GM12878 (cell line): ENCODE results near the gene GRIP2. TPM values are rescaled to one million over a fixed set of nuclear protein-coding genes. Genes with fewer than 3 reads are reported as not detected.

Experiments
- ATAC-seq: fragments of 200-7000 bp; cut with Tn5 transposase; 3 replicates; pipeline ENCODE4 v1.9.1; 2020; ENCODE audit warnings: mild to moderate bottlenecking, moderate library complexity
- BruUV-seq: library from RNA; stranded (reverse); fragments of 400-500 nt; replicated peaks from 2 replicates; lab custom pipeline; 2021; lab: Mats Ljungman, UMichigan
- CTCF ChIA-PET: fragments of 300-600 bp; sonication (Branson Sonifier 250); formaldehyde crosslinking; extraction: SDS; loops from one replicate; lab custom pipeline; 2021; ENCODE audit warnings: inconsistent platforms; lab: Yijun Ruan, JAX
- POLR2A ChIA-PET: fragments of 350-600 bp; formaldehyde crosslinking; extraction: SDS; loops from one replicate; lab custom pipeline; 2021; ENCODE audit warnings: inconsistent platforms; lab: Charles Lee
- RAD21 ChIA-PET: fragments of 300-600 bp; sonication (Branson Sonifier 250); formaldehyde crosslinking; loops from one replicate; lab custom pipeline; 2023; ENCODE audit warnings: antibody characterized with exemption; ENCODE audit not compliant: unreplicated experiment; lab: Charles Lee
- SMC1A ChIA-PET: fragments of 300-600 bp; sonication (Branson Sonifier 250); formaldehyde crosslinking; loops from one replicate; lab custom pipeline; 2023; ENCODE audit not compliant: unreplicated experiment, uncharacterized antibody; lab: Charles Lee
- DNase-seq: peaks from one replicate; pipeline ENCODE4 v3.0.0-alpha.2; 2011; ENCODE audit warnings: low read depth, low spot score
- FAIRE-seq: peaks from 3 replicates; lab custom pipeline; 2011; peaks lifted over from hg19 to GRCh38; lab: Jason Lieb, UNC
- H2AFZ ChIP-seq: 2 replicates; pipeline ENCODE4 v1.6.0; 2011; ENCODE audit warnings: low read depth, low read length, control low read depth; ENCODE audit not compliant: control insufficient read depth
- H3K27ac ChIP-seq: 2 replicates; pipeline ENCODE4 v1.5.1; 2011; ENCODE audit warnings: control low read depth; ENCODE audit not compliant: control insufficient read depth, insufficient read depth
- H3K27me3 ChIP-seq, 2 experiments: replicated peaks in 1 of 2; 2 replicates each; pipeline versions ENCODE4 v1.6.0 to v1.6.1; 2011; ENCODE audit warnings: low read length in 1 of 2; ENCODE audit not compliant: control insufficient read depth in 2 of 2, insufficient read depth in 2 of 2
- H3K36me3 ChIP-seq, 2 experiments: 2 replicates each; pipeline ENCODE4 v1.5.1; 2011; ENCODE audit warnings: low read length in 1 of 2; ENCODE audit not compliant: control insufficient read depth in 2 of 2, insufficient read depth in 2 of 2
- H3K4me1 ChIP-seq: 2 replicates; pipeline ENCODE4 v1.6.1; 2011; ENCODE audit warnings: mild to moderate bottlenecking, low read length, moderate library complexity, mixed read lengths; ENCODE audit not compliant: control insufficient read depth, insufficient read depth
- H3K4me2 ChIP-seq: 2 replicates; pipeline ENCODE4 v1.6.0; 2011; ENCODE audit warnings: control low read depth; ENCODE audit not compliant: control insufficient read depth, insufficient read depth
- H3K4me3 ChIP-seq: fragments of 200-600 bp; sonication (generic); 2 replicates; pipeline ENCODE4 v1.5.1; 2016
- H3K79me2 ChIP-seq: 2 replicates; pipeline ENCODE4 v1.6.0; 2011; ENCODE audit warnings: low read length; ENCODE audit not compliant: control insufficient read depth, insufficient read depth
- H3K9ac ChIP-seq: 2 replicates; pipeline ENCODE4 v1.8.0; 2011; ENCODE audit warnings: low read length, control low read depth, mixed read lengths; ENCODE audit not compliant: control insufficient read depth, insufficient read depth
- H3K9me3 ChIP-seq: replicated peaks from 3 replicates; pipeline ENCODE4 v1.5.1; 2011; ENCODE audit warnings: mild to moderate bottlenecking, low read length; ENCODE audit not compliant: control insufficient read depth, insufficient read depth
- H4K20me1 ChIP-seq: 2 replicates; pipeline ENCODE4 v1.6.0; 2011; ENCODE audit not compliant: control insufficient read depth, insufficient read depth
- ESRRA ChIP-seq: IDR thresholded peaks from 2 replicates; pipeline ENCODE4 v1.6.1; 2012; ENCODE audit warnings: mild to moderate bottlenecking, low read length, improper control_type of control experiment
- HDAC6 ChIP-seq: fragments of 200-600 bp; sonication (generic); IDR thresholded peaks from one replicate; pipeline ENCODE4 v1.8.0; 2017; ENCODE audit warnings: antibody characterized with exemption; ENCODE audit not compliant: unreplicated experiment
- IKZF2 ChIP-seq, 2 experiments: fragments of 450-650 bp; IDR thresholded peaks; 2 replicates each; pipeline ENCODE4 v1.6.1; 2017; ENCODE audit warnings: mild to moderate bottlenecking in 2 of 2, moderate library complexity in 2 of 2
- ZZZ3 ChIP-seq: IDR thresholded peaks from 2 replicates; pipeline ENCODE4 v1.6.1; 2011; ENCODE audit warnings: low read depth; ENCODE audit not compliant: control insufficient read depth, insufficient read length
- WGBS: methylation state at CpG from one replicate; pipeline ENCODE4 v1.1.6; 2016; ENCODE audit warnings: low lambda C conversion rate; ENCODE audit not compliant: insufficient replicate concordance, insufficient coverage; ENCODE audit errors: missing lambda C conversion rate; 5-methylcytosine and 5-hydroxymethylcytosine counted together
- in situ Hi-C: fragments of 300-500 bp; cut with MboI; formaldehyde crosslinking; loops from 9 replicates; pipeline ENCODE4 v1.14.3; 2018; ENCODE audit warnings: mixed read lengths
- intact Hi-C: fragments of 100-400 bp; cut with micrococcal nuclease; formaldehyde crosslinking; loops from one replicate; pipeline ENCODE4 v1.14.2; 2022; ENCODE audit not compliant: unreplicated experiment
- polyA plus RNA-seq, 11 experiments: library from polyadenylated mRNA; depleted of rRNA in 4 of 11; unstranded in 6 of 11; stranded (reverse) in 5 of 11; fragments of >200 nt; fragmentation: Nextera tagmentation in 4 of 11; fragmentation: Illumina TruSeq in 1 of 11; extraction: Ambion mirVana in 4 of 11; extraction: Trizol in 1 of 11; gene quantifications; 1 replicate in 1 of 11; 2 replicates in 10 of 11; pipeline versions ENCODE4 v1.2.1 to v1.2.3, GENCODE V29; 2011 to 2016; ENCODE audit warnings: inconsistent platforms in 2 of 11, missing spikeins in 2 of 11, low read depth in 1 of 11
- total RNA-seq, 4 experiments: library from RNA; depleted of rRNA in 3 of 4; stranded (reverse); fragments of >200 nt in 3 of 4; fragmentation: Illumina TruSeq in 1 of 4; extraction: Trizol in 1 of 4; gene quantifications; 2 replicates each; pipeline versions ENCODE4 v1.2.1 to v1.2.3, GENCODE V29; 2013 to 2021
- TF ChIP-seq, protein P1 (sequence below): IDR thresholded peaks from 2 replicates; pipeline ENCODE4 v1.6.1; 2012; ENCODE audit warnings: low read depth, low read length, improper control_type of control experiment
- TF ChIP-seq, protein P2 (sequence below): fragments of 450-650 bp; IDR thresholded peaks from 2 replicates; pipeline ENCODE4 v1.6.1; 2018; ENCODE audit warnings: borderline replicate concordance, mild to moderate bottlenecking; ENCODE audit not compliant: partially characterized antibody
- TF ChIP-seq, protein P3 (sequence below): fragments of 450-650 bp; IDR thresholded peaks from 2 replicates; pipeline ENCODE4 v1.6.1; 2017; ENCODE audit warnings: low read depth, mild to moderate bottlenecking, moderate library complexity

The GRIP2 gene
- total and polyA plus RNA-seq, 10 of the 15 experiments (the other 5 are each of a cell fraction or from before 2014, with no cell fraction given), result not detected

DNA sequence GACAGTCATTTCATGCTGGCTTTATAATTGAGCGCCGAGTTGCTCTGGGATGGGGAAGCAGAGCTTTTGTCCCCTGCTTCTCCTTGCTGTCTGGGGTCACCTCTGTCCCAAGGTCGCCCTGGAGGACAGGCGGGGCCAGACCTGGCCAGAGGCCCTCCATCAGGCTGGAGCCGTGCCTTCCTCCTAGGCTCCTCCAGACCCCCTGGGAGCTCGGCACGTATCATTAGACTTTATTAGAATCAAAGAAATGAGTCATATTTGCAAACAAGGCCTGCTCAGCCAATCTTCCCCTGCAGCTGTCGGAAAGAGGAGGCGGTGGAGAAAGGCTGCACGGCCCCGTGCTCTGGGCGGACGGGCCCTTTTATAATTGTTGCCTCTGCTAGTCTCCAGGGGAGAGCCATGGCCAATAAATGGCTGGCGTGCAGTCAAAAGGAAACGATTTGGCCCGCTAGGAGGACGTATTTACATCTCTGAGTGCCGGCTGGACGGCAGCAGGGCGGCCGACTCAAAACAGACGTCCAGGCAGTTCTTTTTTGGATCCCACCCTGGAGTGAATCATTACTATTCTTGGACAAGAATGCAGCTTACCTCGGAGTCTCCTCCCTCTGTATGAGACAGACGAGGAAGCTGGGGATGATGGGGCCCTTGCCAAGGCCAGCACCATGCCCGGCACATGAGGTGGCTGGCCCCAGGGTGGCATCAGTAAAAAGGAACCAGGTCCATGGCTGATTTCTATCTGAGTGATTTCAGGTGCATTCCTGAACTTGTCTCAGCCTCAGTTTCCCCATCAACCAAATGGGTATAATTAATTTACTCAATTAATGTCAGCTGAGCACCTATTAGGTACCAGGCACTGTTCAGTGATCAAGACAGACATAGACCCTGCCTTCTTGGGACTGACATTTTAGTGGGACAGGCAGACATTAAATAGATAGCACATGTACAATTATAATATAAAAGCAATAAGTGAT lies 87.1 kb downstream of the GRIP2 start:
- Histone ChIP-seq H3K4me3 (no peak overlapping the region), H3K36me3 (peaks cover 15 to 22% of the 10 kb centered on the region in 2 experiments), H3K27ac (no peak overlapping the region), H3K4me1 (no peaks in the 10 kb centered on the region), H4K20me1 (no peaks in the 10 kb centered on the region), H3K79me2 (no peaks in the 10 kb centered on the region), H3K4me2 (no peak overlapping the region), H3K9ac (no peak overlapping the region), H3K9me3 (no peaks in the 10 kb centered on the region), H3K27me3 (no peaks in the 10 kb centered on the region), H2AFZ (no peak overlapping the region)
- in situ Hi-C loops (no loop called here), intact Hi-C loops (no loop called here)
- CTCF ChIA-PET, result interaction anchor here (0.6 to 1.5 kb wide), 2 partner anchors 15 to 78 kb away, joined by 3 to 4 read pairs; no protein-coding TSS in a partner anchor
- DNase-seq (no peak), FAIRE-seq (no peak), ATAC-seq (no peak)
- RAD21 ChIA-PET, result no interaction called here
- WGBS, result 97% methylated on average over 25 of the region's 25 CpGs
- BruUV-seq, result no TSS peak
- TF ChIP-seq IKZF2 (IDR thresholded peaks at IDR 0.05), result no peak
- TF ChIP-seq, protein P1, sequence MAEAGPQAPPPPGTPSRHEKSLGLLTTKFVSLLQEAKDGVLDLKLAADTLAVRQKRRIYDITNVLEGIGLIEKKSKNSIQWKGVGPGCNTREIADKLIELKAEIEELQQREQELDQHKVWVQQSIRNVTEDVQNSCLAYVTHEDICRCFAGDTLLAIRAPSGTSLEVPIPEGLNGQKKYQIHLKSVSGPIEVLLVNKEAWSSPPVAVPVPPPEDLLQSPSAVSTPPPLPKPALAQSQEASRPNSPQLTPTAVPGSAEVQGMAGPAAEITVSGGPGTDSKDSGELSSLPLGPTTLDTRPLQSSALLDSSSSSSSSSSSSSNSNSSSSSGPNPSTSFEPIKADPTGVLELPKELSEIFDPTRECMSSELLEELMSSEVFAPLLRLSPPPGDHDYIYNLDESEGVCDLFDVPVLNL, result no peak
- no peak for TF ChIP-seq ZZZ3
- no peak for TF ChIP-seq HDAC6
- no peak for TF ChIP-seq ESRRA
- TF ChIP-seq, protein P2, sequence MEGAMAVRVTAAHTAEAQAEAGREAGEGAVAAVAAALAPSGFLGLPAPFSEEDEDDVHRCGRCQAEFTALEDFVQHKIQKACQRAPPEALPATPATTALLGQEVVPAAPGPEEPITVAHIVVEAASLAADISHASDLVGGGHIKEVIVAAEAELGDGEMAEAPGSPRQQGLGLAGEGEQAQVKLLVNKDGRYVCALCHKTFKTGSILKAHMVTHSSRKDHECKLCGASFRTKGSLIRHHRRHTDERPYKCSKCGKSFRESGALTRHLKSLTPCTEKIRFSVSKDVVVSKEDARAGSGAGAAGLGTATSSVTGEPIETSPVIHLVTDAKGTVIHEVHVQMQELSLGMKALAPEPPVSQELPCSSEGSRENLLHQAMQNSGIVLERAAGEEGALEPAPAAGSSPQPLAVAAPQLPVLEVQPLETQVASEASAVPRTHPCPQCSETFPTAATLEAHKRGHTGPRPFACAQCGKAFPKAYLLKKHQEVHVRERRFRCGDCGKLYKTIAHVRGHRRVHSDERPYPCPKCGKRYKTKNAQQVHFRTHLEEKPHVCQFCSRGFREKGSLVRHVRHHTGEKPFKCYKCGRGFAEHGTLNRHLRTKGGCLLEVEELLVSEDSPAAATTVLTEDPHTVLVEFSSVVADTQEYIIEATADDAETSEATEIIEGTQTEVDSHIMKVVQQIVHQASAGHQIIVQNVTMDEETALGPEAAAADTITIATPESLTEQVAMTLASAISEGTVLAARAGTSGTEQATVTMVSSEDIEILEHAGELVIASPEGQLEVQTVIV, result no peak
- TF ChIP-seq, protein P3, sequence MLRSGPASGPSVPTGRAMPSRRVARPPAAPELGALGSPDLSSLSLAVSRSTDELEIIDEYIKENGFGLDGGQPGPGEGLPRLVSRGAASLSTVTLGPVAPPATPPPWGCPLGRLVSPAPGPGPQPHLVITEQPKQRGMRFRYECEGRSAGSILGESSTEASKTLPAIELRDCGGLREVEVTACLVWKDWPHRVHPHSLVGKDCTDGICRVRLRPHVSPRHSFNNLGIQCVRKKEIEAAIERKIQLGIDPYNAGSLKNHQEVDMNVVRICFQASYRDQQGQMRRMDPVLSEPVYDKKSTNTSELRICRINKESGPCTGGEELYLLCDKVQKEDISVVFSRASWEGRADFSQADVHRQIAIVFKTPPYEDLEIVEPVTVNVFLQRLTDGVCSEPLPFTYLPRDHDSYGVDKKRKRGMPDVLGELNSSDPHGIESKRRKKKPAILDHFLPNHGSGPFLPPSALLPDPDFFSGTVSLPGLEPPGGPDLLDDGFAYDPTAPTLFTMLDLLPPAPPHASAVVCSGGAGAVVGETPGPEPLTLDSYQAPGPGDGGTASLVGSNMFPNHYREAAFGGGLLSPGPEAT, result no peak
- POLR2A ChIA-PET, result no interaction called here
- SMC1A ChIA-PET, result no interaction called here
